HG03432 (cell line): ENCODE measurements around the gene WFIKKN1.
"Not testable (repeated sequence)": the region's sequence is repeated elsewhere in the genome, so short reads cannot be mapped to it uniquely, and the experiment has no call there.

Source experiments
- ATAC-seq: cut with Tn5 transposase; IDR thresholded peaks from one replicate; pipeline ENCODE4 v1.9.1; 2021; ENCODE audit warnings: mild to moderate bottlenecking, moderate library complexity; ENCODE audit not compliant: unreplicated experiment

The WFIKKN1 gene

GRCh38 chr16:595094-595528, 35.7 kb upstream of the WFIKKN1 start:
- no peak for ATAC-seq

- ATAC-seq: no peak
Measured at GRCh38 chr16:595942-596735, 34.6 kb upstream of the WFIKKN1 start.

GRCh38 chr16:596736-597060, 34.1 kb upstream of the WFIKKN1 start:
- no peak for ATAC-seq

- ATAC-seq: not testable (repeated sequence)
Measured at GRCh38 chr16:597655-598054, 33.1 kb upstream of the WFIKKN1 start.

- no peak for ATAC-seq
Measured at GRCh38 chr16:598823-599739, 31.7 kb upstream of the WFIKKN1 start.

GRCh38 chr16:600781-601180, 30.0 kb upstream of the WFIKKN1 start:
- no peak for ATAC-seq

GRCh38 chr16:603933-604332, 26.9 kb upstream of the WFIKKN1 start:
- ATAC-seq: no peak

GRCh38 chr16:606656-607307, 24.0 kb upstream of the WFIKKN1 start:
- ATAC-seq: no peak

GRCh38 chr16:608019-608418, 22.8 kb upstream of the WFIKKN1 start:
- no peak for ATAC-seq

GRCh38 chr16:609316-609715, 21.5 kb upstream of the WFIKKN1 start:
- no peak for ATAC-seq

GRCh38 chr16:609984-610383, 20.8 kb upstream of the WFIKKN1 start:
- ATAC-seq: no peak

GRCh38 chr16:610513-611381, 20.0 kb upstream of the WFIKKN1 start:
- ATAC-seq: no peak

- no peak for ATAC-seq
Measured at GRCh38 chr16:615122-615521, 15.7 kb upstream of the WFIKKN1 start.

GRCh38 chr16:616733-617586, 13.8 kb upstream of the WFIKKN1 start:
- no peak for ATAC-seq

GRCh38 chr16:617855-618254, 12.9 kb upstream of the WFIKKN1 start:
- ATAC-seq: no peak

- no peak for ATAC-seq
Measured at GRCh38 chr16:619476-620100, 11.2 kb upstream of the WFIKKN1 start.

- no peak for ATAC-seq
Measured at GRCh38 chr16:620700-621525, 9.9 kb upstream of the WFIKKN1 start.

- no peak for ATAC-seq
Measured at GRCh38 chr16:621526-622105, 9.2 kb upstream of the WFIKKN1 start.
